WERI-Rb-1 (cell line): Measurements from ENCODE around the gene NHSL1.

ENCODE experiments used
- DNase-seq: peaks from one replicate; pipeline ENCODE4 v3.0.0-alpha.2; 2020
- H3K27ac ChIP-seq: fragments of 250-450 bp; sonication (Bioruptor Pico); 2 replicates; pipeline ENCODE4 v1.5.1; 2020; ENCODE audit warnings: mild to moderate bottlenecking, moderate library complexity
- H3K27me3 ChIP-seq: fragments of 250-450 bp; sonication (Bioruptor Pico); 2 replicates; pipeline ENCODE4 v1.5.1; 2021; ENCODE audit warnings: mild to moderate bottlenecking, low read depth, moderate library complexity; ENCODE audit not compliant: insufficient read depth, severe bottlenecking
- H3K36me3 ChIP-seq: fragments of 250-450 bp; sonication (Bioruptor Pico); 2 replicates; pipeline ENCODE4 v1.5.1; 2020; ENCODE audit warnings: mild to moderate bottlenecking, moderate library complexity
- H3K4me3 ChIP-seq: 2 replicates; pipeline ENCODE4 v1.5.1; 2011; ENCODE audit warnings: low read depth, mild to moderate bottlenecking, control low read depth, low read length
- H3K9me3 ChIP-seq: fragments of 250-450 bp; sonication (Bioruptor Pico); 2 replicates; pipeline ENCODE4 v1.5.1; 2021; ENCODE audit warnings: mild to moderate bottlenecking, moderate library complexity; ENCODE audit not compliant: severe bottlenecking
- TF ChIP-seq, protein P1 (sequence below): IDR thresholded peaks from 2 replicates; pipeline ENCODE4 v1.5.1; 2011; ENCODE audit warnings: low read depth, mild to moderate bottlenecking, control low read depth, inconsistent platforms, low read length

The NHSL1 gene

DNA sequence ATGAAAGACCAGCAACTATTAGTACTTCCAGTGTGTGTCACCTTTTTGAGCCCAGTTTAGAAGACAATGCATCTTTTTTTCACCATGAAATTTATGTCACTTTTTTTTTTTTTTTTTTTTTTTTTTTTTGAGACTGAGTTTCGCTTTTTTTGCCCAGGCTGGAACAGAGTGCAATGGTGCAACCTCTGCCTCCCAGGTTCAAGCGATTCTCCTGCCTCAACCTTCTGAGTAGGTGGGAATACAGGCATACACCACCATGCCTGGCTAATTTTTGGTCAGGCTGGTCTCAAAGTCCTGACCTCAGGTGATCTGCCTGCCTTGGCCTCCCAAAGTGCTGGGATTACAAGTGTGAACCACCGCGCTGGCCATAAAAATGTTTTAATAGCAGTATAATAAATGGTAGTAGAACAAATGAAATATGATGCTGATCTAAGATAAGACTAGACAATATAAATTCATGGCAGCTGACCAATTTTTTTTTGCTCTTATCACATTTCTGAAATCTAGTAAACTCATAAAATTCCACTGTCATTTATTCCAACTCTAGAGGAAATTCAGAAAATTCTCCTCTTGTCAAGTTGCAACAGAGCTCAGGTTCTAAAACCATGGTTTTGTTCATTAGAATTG, 21.3 kb downstream of the NHSL1 start:
- Histone ChIP-seq H3K27me3 (no peaks in the 10 kb centered on the region), H3K27ac (no peak overlapping the region), H3K4me3 (no peak overlapping the region), H3K9me3 (no peaks in the 10 kb centered on the region), H3K36me3 (peaks cover 28% of the 10 kb centered on the region)
- DNase-seq, result no peak
- TF ChIP-seq, protein P1, sequence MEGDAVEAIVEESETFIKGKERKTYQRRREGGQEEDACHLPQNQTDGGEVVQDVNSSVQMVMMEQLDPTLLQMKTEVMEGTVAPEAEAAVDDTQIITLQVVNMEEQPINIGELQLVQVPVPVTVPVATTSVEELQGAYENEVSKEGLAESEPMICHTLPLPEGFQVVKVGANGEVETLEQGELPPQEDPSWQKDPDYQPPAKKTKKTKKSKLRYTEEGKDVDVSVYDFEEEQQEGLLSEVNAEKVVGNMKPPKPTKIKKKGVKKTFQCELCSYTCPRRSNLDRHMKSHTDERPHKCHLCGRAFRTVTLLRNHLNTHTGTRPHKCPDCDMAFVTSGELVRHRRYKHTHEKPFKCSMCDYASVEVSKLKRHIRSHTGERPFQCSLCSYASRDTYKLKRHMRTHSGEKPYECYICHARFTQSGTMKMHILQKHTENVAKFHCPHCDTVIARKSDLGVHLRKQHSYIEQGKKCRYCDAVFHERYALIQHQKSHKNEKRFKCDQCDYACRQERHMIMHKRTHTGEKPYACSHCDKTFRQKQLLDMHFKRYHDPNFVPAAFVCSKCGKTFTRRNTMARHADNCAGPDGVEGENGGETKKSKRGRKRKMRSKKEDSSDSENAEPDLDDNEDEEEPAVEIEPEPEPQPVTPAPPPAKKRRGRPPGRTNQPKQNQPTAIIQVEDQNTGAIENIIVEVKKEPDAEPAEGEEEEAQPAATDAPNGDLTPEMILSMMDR, result no peak

DNA sequence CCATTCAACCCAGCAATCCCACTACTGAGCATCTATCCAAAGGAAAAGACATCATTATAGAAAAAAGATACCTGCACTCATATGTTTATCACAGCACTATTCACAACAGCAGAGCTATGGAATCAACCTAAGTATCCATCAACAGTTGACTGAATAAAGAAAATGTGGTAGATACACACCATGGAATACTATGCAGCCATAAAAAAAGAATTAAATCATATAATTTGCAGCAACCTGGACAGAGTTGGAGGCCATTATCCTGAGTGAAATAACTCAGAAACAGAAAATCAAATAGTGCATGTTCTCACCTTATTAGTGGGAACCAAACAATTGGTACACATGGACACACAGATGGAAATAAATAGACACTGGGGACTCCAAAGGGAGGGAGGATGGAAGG, 23.2 kb downstream of the NHSL1 start:
- Histone ChIP-seq H3K36me3 (peaks cover 41% of the 10 kb centered on the region), H3K27ac (no peak overlapping the region), H3K27me3 (no peaks in the 10 kb centered on the region), H3K9me3 (no peaks in the 10 kb centered on the region), H3K4me3 (no peak overlapping the region)
- no peak for DNase-seq
- TF ChIP-seq, protein P1, result no peak

DNA sequence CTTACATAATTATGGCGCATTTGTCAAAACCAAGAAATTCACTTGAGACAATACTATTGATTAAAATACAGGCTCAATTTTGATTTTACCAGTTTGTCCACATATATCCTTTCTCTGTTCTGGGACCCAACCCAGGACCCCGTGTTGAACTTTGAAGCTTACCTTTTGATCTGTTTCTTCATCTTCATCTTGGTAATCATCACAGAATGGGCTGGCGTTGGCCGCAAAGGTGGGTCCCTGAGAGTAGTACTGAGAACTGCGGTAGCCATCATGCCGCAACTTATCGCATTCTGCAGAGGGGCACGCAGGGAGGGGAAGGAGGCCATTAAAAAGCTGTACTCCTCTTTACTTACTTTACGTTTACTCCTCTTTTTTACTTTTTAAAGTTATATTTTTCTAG, 26.1 kb downstream of the NHSL1 start:
- H3K9me3 ChIP-seq, result no peaks in the 10 kb centered on the region
- H3K36me3 ChIP-seq, result peaks cover 50% of the 10 kb centered on the region
- no peaks in the 10 kb centered on the region for H3K27me3 ChIP-seq
- no peak overlapping the region for H3K4me3 ChIP-seq
- no peak for DNase-seq
- H3K27ac ChIP-seq, result no peak overlapping the region
- TF ChIP-seq, protein P1, result no peak

DNA sequence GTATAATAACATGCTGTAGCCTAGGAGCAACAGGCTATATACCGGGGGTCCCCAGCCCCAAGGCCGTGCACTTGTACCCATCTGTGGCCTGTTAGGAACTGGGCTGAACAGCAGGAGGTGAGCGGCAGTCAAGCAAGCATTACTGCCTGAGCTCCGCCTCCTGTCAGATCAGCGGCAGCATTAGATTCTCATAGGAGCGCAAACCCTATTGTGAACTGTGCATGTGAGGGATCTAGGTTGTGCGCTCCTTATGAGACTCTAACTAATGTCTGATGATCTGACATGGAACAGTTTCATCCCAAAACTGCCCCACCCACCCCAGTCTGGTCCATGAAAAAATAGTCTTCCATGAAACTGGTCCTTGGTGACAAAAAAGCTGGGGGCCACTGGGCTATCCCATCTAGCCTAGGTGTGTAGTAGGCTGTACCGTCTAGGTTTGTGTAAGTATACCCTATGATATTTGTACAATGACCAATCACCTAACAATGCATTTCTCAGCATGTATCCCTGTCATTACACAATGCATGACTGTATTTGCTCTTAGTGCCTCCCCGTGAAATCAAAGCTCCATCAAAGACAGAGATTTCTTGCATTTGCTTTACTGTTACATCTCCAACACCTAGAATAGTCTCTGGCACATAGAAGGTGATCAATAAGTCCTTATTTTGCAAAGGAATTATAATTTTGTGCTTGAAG, 30.8 kb downstream of the NHSL1 start:
- H3K27ac ChIP-seq, result no peak overlapping the region
- no peaks in the 10 kb centered on the region for H3K27me3 ChIP-seq
- no peak for DNase-seq
- H3K4me3 ChIP-seq, result no peak overlapping the region
- TF ChIP-seq, protein P1, result no peak
- H3K9me3 ChIP-seq, result no peaks in the 10 kb centered on the region
- peaks cover 67% of the 10 kb centered on the region for H3K36me3 ChIP-seq

DNA sequence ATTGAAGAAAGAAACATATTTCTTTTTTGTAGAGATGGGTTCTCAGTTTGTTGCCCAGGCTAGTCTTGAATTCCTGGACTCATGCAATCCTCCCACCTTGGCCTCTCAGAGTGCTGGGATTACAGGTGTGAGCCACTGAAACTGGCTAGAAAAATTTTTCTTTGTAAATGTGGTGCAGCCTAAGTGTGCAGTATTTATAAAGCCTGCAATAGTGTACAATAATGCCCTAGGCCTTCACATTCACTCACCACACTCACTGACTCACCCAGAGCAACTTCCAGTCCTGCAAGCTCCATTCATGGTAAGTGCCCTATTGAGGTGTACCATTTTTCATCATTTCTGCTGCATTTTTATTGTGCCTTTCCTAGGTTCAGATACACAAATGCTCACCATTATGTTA, 31.4 kb downstream of the NHSL1 start:
- Histone ChIP-seq H3K4me3 (no peak overlapping the region), H3K27me3 (no peaks in the 10 kb centered on the region), H3K36me3 (peaks cover 66% of the 10 kb centered on the region), H3K27ac (no peak overlapping the region), H3K9me3 (no peaks in the 10 kb centered on the region)
- TF ChIP-seq, protein P1, result no peak
- no peak for DNase-seq
